ENCODE data around the gene OR2AG1.

The OR2AG1 gene, protein sequence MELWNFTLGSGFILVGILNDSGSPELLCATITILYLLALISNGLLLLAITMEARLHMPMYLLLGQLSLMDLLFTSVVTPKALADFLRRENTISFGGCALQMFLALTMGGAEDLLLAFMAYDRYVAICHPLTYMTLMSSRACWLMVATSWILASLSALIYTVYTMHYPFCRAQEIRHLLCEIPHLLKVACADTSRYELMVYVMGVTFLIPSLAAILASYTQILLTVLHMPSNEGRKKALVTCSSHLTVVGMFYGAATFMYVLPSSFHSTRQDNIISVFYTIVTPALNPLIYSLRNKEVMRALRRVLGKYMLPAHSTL

DNA sequence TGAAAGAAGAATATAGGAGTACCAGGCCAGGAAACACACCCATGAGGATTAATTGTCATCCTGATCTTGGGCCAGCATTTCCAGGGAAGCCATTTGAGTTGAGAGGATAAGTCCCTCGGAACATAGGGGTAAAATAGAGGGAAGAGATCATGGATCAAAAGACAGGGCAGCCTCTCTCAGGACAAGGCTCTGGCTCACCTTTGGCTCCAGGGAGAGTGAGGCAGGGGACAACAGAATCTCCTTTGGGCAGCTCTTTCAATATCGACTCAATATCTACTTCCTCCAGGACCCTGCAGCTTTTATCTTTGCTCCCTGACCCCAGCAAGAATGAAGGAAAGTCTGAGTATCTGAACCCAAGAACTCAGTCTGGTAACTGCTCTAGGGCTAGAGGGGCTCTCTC lies at the start of gene OR2AG1:
TSS of gene OR2AG1 (plus strand) at position 301 of the 400 bp plus-strand sequence. CDS start 2,018 bp downstream, outside the sequence.
- no peak for TF ChIP-seq JUND (IDR thresholded peaks at IDR 0.05; ENCODE audit: low read depth)
- in situ Hi-C loops (cut with HindIII; ENCODE audit: low pct_unique_long_range_greater_than_20kb, low sequenced_read_pairs), result no loop called here
- no peak for DNase-seq (ENCODE audit: low read depth in 1 of 2, low spot score in 1 of 2)

DNA sequence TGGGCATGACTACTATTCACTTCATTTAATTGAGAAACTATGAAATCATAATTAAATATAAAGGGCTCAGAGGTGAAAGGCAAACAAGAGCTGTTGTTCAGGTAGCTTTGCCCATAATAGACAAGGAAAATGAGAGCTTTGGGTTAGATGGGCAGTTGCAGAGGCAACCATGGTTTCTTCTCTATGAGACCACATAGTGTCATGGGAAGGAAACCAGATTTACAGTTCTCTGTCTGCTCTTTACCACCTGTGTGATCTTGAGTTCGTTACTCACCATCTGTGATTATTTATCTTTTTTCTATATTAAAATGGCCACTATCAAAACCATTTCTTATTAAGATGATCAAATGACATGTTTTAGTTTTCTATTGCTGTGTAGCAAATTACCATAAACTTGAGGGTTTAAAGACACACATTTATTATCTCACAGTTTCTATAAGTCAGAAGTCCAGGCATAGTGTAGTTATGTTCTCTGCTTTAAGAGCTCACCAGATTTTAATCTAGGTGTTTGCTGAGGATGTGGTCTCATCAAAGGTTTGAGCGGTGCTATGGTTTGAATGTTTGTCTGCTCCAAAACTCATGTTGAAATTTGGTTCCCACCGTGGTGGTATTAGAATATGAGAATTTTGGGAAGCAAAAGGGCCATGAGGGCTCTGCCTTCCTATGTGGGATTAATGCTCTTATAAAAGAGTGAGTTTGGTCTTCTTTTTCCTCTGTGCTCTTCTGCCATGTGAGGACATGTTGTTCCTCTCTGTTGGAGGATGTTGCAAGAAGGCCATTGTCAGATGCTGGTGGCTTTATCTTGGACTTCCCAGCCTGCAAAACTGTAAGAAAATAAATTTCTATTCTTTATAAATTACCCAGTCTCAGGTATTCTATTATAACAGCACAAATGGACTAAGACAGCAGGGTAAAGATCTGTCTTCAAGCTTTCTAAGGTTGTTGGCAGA lies 49.2 kb upstream of the OR2AG1 start:
- in situ Hi-C loops (cut with HindIII; ENCODE audit: low pct_unique_long_range_greater_than_20kb, low sequenced_read_pairs), result no loop called here
- DNase-seq (ENCODE audit: low read depth in 1 of 2, low spot score in 1 of 2), result no peak
- TF ChIP-seq JUND (IDR thresholded peaks at IDR 0.05; ENCODE audit: low read depth), result no peak

DNA sequence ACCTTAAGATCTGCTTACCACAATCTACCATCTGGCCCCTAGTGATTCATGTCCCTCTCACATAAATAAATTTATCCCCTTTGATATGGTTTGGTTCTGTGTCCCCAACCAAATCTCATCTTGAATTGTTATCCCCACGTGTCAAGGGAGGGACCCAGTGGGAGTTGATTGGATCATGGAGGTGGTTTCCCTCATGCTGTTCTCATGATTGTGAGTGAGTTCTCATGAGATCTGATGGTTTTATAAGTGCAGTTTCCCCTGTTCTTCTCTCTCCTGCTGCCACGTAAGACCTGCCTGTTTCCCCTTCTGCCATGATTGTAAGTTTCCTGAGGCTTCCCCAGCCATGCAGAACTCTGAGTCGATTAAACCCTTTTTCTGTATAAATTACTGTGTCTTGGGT lies 48.2 kb upstream of the OR2AG1 start:
- in situ Hi-C loops (cut with HindIII; ENCODE audit: low pct_unique_long_range_greater_than_20kb, low sequenced_read_pairs), result no loop called here
- TF ChIP-seq JUND (IDR thresholded peaks at IDR 0.05; ENCODE audit: low read depth), result no peak
- DNase-seq (ENCODE audit: low read depth in 1 of 2, low spot score in 1 of 2), result no peak

DNA sequence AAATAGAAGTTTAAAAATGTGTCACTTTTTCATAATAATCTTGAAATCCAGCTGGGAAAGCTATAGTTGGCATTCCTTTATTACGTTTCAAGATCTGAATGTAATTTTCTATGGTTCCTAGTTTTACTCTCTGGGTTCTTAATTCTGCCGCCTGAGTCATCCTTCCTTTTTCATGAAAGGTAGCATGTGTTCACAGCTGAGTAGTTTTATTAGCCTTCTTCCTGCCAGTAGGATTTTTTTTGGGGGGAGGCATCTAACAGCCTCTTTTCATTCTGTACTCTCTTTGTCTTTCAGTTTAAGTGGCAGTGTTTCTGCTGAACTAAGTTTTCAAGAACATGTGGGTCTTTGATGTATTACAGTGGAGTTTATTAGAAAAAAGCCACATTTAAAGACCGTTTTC lies 47.5 kb upstream of the OR2AG1 start:
- no peak for DNase-seq (ENCODE audit: low read depth in 1 of 2, low spot score in 1 of 2)
- TF ChIP-seq JUND (IDR thresholded peaks at IDR 0.05; ENCODE audit: low read depth), result no peak
- in situ Hi-C loops (cut with HindIII; ENCODE audit: low pct_unique_long_range_greater_than_20kb, low sequenced_read_pairs), result no loop called here

DNA sequence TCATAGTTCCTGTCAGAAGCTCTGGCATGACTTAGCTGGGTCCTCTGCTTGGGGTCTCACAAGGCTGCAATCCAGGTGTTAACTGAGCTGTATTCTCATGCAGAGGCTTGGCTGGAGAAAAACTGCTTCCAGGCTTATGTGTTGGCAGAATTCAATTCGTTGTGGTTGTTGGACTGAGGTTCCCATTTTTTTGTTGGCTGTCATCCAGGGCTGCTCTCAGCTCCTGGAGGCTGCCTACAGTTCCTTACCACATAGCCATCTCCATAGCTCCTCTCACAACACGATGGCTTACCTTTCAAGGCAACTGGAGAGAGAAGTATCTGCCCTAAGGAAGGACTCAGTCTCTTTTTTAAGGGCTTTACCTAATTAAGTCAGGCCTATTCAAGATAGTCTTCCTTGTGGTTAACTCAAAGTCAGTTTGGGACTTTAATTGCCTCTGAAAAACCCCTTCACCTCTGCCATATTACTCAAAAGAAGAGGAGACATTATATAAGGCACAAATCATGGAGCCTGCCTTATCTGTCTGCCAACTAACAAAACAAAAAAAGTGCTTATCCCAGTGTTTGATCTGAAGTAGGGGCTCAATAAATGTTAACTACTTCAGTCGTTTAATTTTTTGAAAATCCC lies 46.2 kb upstream of the OR2AG1 start:
- in situ Hi-C loops (cut with HindIII; ENCODE audit: low pct_unique_long_range_greater_than_20kb, low sequenced_read_pairs), result no loop called here
- TF ChIP-seq JUND (IDR thresholded peaks at IDR 0.05; ENCODE audit: low read depth), result no peak
- no peak for DNase-seq (ENCODE audit: low read depth in 1 of 2, low spot score in 1 of 2)

DNA sequence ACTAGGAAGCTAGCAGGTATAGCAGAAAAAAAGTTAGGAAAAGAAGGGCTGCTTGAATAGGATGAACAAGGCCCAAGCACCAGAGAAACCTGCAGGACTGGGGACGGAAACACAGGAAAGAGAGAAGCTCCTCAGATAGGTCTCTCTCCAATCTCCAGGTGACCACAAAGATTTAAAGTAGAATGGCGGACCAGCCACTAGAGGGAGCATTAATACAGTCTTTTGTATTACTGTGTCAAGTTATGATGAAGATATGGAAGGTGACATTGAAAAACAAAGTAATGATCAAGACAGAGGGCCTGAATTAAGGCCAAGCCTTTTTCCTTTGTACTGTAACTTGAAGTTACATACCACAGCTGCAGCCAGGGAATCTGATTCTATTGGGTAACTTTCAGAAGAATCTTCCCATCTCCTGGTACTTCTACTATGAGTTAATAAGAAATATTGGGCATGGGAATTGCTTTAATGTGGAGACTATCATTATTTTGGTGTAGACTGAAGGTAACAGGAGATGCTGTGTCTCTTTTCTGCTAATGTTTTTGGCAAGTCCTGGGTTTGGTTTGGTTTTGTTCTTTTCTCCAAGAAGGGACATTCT lies 44.9 kb upstream of the OR2AG1 start:
- in situ Hi-C loops (cut with HindIII; ENCODE audit: low pct_unique_long_range_greater_than_20kb, low sequenced_read_pairs), result no loop called here
- TF ChIP-seq JUND (IDR thresholded peaks at IDR 0.05; ENCODE audit: low read depth), result no peak

DNA sequence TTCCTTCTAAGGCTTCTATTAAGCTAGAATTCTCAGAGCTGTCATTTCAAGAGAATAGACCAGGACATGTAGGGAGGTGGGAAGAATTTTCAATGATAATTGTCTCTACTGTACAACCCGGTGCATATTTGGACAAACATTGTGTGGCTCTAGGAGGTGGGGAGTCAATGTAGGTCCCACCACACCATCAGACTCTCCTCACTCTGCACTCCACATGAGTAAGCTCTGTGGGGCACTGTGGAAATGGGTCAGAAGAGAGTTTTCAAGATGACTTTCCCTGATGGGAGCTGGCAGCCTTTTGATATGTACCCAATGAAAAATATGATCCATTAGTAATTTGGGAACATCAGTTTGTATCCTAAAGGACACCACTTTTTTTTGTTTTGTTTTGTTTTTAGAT lies 44.2 kb upstream of the OR2AG1 start:
- DNase-seq (ENCODE audit: low read depth in 1 of 2, low spot score in 1 of 2), result no peak
- in situ Hi-C loops (cut with HindIII; ENCODE audit: low pct_unique_long_range_greater_than_20kb, low sequenced_read_pairs), result no loop called here
- TF ChIP-seq JUND (IDR thresholded peaks at IDR 0.05; ENCODE audit: low read depth), result no peak

More for the DNA sequence above, 44.9 kb upstream of the OR2AG1 start:
- peak; percentile 7 to 67 for DNase-seq (ENCODE audit: low read depth in 1 of 2, low spot score in 1 of 2)

DNA sequence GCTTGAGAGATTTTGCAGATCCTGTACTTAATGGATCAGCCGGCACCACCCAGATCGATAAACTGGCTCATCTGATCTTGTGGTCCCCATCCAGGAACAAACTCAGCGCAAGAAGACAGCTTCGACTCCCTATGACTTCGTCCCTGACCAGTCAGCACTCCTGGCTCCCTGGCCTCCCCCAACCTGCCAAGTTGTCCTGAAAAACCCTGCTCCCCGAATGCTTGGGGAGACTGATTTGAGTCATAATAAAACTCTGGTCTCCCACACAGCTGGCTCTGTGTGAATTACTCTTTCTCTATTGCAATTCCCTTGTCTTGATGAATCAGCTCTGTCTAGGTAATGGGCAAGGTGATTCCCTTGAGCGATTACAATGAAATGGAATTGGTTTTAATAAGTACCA lies 40.6 kb upstream of the OR2AG1 start:
- in situ Hi-C loops (cut with HindIII; ENCODE audit: low pct_unique_long_range_greater_than_20kb, low sequenced_read_pairs), result no loop called here
- no peak for TF ChIP-seq JUND (IDR thresholded peaks at IDR 0.05; ENCODE audit: low read depth)
- no peak for DNase-seq (ENCODE audit: low read depth in 1 of 2, low spot score in 1 of 2)

DNA sequence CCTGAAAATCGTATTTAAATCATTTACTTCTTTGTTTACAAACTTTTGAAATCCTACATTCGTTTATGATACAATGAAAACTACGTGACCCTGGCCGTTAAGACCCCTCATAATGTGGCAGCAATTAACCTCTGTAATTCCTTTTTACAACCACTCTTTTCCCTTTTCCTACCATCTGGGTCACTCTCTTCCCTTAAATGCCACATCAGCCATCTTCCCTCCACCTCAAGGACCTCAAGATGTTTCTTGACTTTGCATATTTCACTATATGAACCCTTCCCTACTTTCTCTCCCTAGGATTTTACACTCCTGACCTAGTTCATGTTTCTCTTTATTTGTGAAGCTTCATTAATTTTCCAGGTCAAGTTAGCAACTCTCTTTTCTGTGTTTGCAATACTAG lies 37.8 kb upstream of the OR2AG1 start:
- in situ Hi-C loops (cut with HindIII; ENCODE audit: low pct_unique_long_range_greater_than_20kb, low sequenced_read_pairs), result no loop called here
- DNase-seq (ENCODE audit: low read depth in 1 of 2, low spot score in 1 of 2), result no peak
- no peak for TF ChIP-seq JUND (IDR thresholded peaks at IDR 0.05; ENCODE audit: low read depth)

DNA sequence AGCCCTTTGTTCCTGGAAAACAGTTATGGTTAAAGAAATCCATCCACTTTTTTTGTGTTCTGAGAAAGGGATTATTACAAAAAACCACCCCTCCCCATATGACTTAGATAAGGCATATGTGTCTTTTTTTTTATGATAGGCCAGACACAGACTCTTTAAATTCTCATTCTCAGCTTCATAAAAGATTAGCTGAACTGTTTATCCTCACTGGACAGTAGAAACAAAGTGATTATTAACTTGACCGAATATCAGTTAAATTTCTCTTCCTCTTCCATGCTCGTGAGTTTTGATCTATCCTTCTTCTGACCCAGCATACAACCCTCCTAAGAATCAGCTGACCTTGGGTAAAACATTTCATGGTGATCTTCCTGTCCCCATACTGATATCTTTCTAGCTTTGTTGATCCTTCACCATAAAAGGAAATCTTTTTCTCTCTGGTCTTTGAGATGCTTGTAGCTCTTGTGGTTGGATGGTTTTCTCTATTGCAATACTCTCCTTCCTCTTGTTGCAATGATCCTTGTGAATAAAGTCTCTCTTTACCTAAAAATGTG lies 37.3 kb upstream of the OR2AG1 start:
- DNase-seq (ENCODE audit: low read depth in 1 of 2, low spot score in 1 of 2), result no peak
- no peak for TF ChIP-seq JUND (IDR thresholded peaks at IDR 0.05; ENCODE audit: low read depth)
- in situ Hi-C loops (cut with HindIII; ENCODE audit: low pct_unique_long_range_greater_than_20kb, low sequenced_read_pairs), result no loop called here

DNA sequence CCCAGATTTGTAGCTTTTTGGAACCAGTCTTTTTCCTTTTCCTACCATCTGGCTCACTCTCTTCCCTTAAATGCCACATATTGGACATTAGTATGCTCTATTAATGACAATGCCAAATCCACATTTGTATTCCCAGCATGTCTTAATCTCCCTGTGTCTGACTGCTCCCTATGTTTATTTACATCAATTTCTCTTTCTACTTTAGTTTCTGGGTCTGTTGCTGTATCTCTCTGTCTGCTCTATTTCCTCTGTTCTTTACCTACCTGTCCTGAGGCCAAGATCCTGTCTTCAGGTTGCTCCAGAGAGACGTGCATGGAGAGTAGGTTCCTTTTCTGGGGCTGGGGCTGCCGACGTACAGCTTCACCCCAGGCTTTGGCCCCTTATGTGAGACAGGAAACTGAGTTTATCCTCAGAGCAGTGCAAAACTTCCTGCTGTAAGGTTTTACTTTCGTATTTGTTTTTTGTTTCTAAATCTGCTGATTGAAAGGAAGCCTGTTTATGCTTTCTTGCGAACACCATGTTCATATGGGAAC lies 36.7 kb upstream of the OR2AG1 start:
- no peak for TF ChIP-seq JUND (IDR thresholded peaks at IDR 0.05; ENCODE audit: low read depth)
- DNase-seq (ENCODE audit: low read depth in 1 of 2, low spot score in 1 of 2), result no peak
- in situ Hi-C loops (cut with HindIII; ENCODE audit: low pct_unique_long_range_greater_than_20kb, low sequenced_read_pairs), result no loop called here

DNA sequence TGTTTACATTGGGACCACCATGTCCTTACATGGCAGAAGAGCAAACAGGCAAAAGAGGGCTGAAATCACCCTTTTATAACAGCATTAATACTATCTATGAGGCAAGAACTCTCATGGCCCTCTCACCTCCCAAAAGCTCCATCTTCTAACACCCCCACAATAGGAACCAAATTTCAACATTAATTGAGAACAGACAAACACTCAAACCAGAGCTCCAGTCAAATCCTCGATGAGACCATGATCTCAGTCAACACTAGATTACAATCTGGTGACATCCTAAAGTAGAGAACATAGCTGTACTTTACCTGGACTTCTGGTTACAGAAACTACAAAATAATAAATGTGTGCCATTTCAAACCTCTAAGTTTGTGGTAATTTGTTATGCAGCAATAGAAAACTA lies 36.2 kb upstream of the OR2AG1 start:
- in situ Hi-C loops (cut with HindIII; ENCODE audit: low pct_unique_long_range_greater_than_20kb, low sequenced_read_pairs), result no loop called here
- no peak for DNase-seq (ENCODE audit: low read depth in 1 of 2, low spot score in 1 of 2)
- no peak for TF ChIP-seq JUND (IDR thresholded peaks at IDR 0.05; ENCODE audit: low read depth)

Measured in T47D (cell line).